GM21423 (cell line): ENCODE measurements around the gene HIVEP3.
"Not testable (repeated sequence)": the region's sequence is repeated elsewhere in the genome, so short reads cannot be mapped to it uniquely, and the experiment has no call there.

Experiments used
- ATAC-seq: cut with Tn5 transposase; IDR thresholded peaks from one replicate; pipeline ENCODE4 v1.9.1; 2021; ENCODE audit warnings: mild to moderate bottlenecking, moderate library complexity; ENCODE audit not compliant: unreplicated experiment

The HIVEP3 gene

DNA sequence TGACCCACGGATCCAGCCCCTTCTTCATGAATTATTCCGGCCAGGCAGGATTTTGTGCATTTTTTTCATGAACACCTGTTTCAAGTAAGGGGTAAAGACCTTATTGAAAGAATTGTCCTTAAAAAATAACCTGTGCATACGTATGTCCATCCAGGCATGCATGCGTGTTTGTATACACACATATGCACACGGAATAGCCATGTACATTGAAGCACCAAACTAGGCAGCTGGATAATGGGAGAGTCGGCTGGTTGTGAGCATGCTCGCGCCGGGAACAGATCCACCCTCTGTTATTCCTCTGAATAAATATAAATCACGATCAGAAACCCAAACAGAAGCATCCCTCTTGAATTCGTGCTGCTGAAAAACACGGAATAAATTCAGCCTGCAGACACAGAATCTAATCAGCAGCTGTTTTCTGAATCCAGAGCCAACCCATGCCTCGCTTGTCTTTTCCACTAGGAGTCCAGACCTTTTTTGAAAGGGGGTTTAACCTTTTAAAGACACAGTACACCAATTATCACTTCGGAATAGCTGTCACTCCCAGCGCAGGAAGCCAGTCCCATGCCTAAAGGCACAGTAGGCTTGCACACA, at the start of gene HIVEP3:
TSS of gene HIVEP3 (minus strand) at position 473 of the 594 bp plus-strand sequence.
- no peak for ATAC-seq

- ATAC-seq, result no peak
Measured at GRCh38 chr1:41964400-41964799, 45.7 kb upstream of the HIVEP3 start.

DNA sequence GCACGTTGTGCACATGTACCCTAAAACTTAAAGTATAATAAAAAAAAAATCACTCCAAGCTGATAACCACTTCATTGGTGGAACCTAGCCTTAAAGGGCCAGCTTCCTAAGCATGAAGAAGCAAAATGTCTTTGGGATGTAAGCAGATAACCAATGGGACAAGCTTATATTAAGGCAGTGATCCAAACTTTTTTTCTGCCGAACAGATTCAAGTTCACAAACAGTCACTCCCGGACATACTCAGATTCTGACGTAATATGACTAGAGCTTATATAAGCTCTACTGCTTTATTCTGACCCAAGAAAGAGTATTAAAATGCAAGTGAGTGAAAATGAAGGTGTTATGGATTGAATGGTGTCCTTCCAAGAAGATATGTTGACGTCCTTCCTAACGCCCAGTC, 44.9 kb upstream of the HIVEP3 start:
- no peak for ATAC-seq

DNA sequence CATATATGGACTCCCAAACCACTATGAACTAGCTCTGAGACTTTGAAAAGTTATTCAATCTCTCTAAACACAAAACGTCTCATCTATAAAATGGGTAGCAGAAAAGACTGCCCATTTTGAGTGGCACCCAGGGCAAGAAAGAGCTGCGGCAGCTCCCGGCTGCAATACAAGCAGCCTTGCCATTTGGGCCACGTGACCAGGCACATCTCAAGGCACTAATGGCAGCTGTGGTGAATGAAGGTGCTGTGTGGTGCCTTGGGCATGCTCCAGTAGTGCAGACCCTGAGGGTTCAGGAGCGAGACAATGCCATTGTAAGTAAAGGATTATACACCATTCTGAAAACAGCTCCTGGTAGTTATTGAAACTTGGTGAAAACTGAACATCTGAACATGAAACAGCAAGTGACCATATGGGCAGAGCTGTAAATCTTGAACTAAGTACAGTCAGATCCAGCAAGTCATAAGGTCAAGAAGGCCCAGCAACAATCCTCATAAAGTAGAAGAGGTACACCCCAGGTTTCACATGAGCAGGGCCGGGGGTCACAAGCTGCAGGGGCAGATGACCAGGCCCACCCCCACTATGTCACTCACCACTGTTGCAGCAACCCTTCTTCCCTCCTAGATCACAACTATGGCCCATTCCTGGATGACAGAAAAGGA, 39.4 kb upstream of the HIVEP3 start:
- no peak for ATAC-seq

DNA sequence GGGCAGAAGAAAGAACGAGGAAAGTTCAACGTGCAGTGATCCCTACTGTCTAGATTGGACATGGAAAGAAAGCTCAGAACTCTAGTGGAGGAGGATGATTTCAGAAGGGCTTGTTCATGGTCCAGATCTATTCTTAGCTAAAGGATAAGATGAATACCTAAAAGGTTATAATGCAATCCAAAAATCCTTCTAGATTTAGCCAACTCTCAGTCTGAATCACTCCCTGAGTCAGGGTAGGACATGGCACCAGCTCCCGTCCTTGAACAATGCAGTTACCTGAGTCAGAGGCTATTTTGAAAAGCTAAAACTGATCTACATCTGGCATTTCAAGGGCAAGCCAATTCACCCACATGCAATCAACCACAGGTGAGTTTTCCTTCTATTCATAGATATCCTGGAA, 38.8 kb upstream of the HIVEP3 start:
- no peak for ATAC-seq

- peak; percentile 87 for ATAC-seq
Measured at GRCh38 chr1:41955461-41956159, 36.9 kb upstream of the HIVEP3 start.

- no peak for ATAC-seq
Measured at GRCh38 chr1:41954533-41954944, 35.8 kb upstream of the HIVEP3 start.

- no peak for ATAC-seq
Measured at GRCh38 chr1:41953291-41953690, 34.6 kb upstream of the HIVEP3 start.

- ATAC-seq, result no peak
Measured at GRCh38 chr1:41952208-41952607, 33.5 kb upstream of the HIVEP3 start.

GRCh38 chr1:41951492-41951891, 32.8 kb upstream of the HIVEP3 start:
- ATAC-seq, result not testable (repeated sequence)

DNA sequence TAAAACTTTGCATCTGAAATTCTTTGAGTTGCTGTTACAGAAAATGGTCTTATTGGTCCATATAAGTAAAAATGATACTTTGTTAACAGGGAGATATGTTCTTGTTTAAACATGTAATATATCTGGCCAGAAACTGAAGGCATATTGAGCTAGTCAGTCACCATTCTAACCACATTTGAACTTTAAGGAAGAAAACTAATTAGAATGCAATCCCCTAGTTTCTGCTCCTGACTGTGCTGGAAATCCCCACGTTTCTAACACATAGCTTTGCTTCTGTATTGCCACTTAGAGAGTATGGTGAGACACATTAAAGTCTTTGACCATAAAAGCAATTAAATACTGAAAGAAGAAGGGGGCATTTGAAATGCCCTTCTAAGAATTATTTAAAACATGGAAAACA, 32.1 kb upstream of the HIVEP3 start:
- ATAC-seq, result no peak

DNA sequence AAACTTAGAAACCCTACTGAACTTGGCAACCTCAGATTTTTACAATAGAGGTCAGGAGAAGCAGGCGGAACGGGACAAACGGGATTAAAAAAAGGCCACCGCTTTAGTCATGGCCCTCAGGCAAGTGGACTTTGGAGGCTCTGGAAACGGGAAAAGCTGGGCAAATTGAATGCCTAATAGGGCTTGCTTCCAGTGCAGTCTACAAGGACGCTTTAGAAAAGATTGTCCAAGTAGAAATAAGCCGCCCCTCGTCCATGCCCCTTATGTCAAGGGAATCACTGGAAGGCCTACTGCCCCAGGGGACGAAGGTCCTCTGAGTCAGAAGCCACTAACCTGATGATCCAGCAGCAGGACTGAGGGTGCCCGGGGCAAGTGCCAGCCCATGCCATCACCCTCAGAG, 27.2 kb upstream of the HIVEP3 start:
- ATAC-seq, result not testable (repeated sequence)

- no peak for ATAC-seq
Measured at GRCh38 chr1:41943717-41944116, 25.0 kb upstream of the HIVEP3 start.

GRCh38 chr1:41942278-41942677, 23.6 kb upstream of the HIVEP3 start:
- ATAC-seq, result no peak

DNA sequence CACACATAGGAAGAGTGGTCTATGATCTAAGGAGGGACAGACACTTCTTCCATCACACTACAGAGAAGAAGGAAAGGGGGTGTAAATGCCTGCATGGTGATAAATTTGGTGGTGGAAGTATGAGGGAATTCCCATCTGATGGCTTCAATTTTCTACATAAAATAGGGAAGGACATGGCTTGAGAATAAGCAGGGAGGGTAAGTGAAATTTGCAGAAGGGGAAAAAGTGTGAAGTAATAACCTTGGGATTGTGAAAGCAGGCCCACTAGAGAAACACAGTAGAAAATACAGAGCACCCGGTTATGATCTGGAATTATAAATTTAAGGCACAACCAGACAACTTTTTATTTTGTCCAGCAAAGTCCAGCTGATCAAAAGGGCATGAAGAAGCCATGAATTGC, 22.7 kb upstream of the HIVEP3 start:
- ATAC-seq, result no peak

DNA sequence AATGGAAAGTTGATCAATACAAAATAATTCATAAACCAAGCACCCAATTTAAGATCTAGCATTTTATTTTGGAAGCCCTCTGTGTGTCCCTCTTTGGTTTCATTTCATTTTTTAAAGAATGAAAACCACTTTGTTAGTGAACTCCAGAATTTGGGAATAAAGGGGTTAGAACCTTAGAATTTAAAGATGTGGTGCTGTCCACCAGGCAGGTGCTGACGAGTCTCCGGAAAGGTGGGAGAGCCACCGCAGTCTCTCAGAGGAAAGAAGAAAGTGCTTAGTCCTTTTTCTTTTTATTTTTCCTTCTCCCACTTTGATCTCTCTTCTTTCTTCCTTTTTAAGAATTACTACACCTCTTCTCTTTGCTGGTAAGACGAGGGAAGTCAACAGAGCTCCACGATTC, 20.5 kb upstream of the HIVEP3 start:
- no peak for ATAC-seq

DNA sequence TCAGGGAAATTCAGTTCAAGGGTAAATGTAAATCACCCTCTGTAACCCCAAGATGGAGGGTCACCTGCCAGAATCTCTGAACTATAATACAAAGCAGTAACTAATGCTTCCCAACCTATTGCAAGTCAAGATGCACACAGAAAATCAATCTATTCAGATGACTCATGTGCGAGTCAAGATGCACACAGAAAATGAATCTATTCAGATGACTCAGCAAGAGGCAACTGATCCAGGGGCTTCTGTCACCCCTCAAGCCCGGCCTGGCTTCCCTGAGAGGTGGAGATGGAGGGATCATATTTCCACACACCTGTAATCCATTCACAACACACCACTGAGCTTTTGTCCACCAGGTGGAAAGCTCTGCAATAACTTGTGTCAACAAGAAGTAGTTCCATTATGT, 17.4 kb upstream of the HIVEP3 start:
- ATAC-seq, result no peak

DNA sequence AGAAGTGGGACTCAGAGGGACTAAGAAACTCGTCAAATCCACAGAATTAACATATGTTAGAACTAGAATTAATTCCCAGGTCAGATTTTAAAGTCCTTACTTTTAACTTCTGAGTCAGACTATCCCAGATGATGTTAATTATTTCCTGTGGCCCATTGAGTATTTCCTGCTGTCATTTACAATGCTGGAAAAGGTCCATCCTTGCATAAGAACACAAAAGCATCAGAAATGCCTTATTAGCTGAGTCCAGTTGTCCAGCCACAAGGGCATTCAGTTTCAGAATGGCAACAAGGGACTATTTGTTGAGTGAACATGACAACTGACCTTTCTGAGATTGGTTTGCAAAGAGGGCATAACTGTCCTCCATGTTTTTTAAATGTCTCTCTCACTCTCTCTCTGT, 16.5 kb upstream of the HIVEP3 start:
- no peak for ATAC-seq

DNA sequence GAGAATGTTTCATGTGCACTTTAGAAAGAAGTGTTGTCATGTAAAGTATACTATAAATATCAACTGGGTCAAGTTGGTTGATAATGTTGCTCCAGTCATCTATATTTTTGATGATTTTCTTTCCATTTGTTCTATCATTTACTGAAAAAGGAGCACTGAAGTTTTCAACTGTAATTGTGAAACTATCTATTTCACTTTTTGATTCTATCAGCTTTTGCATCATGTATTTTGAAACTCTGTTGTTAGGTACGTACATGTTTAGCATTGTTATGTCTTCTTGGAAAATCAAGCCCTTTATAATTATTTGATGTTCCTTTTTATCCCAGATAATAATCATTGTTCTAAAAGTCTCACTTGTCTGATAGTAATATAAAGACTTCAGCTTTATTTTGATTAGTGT, 14.4 kb upstream of the HIVEP3 start:
- no peak for ATAC-seq

GRCh38 chr1:41931578-41931977, 12.9 kb upstream of the HIVEP3 start:
- ATAC-seq, result no peak

GRCh38 chr1:41927118-41927517, 8.4 kb upstream of the HIVEP3 start:
- no peak for ATAC-seq

DNA sequence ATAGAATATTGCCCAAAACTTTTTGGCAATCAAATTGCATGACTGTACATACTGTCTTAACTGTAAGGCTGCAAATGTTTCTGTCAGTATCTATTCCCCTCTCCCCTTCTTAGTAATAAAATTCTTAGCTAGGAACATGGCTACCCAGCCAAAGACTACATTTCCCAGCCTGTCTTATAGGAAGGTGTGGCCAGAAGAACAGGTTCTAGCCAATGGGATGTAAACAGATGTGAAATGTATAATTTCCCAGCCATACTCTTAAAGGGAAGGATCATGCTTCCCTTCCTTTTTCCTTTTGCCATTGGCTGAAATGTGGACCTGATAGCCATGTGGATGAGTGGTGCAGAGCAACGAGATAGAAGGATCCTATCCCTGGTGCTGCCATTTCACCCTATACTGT, 7.0 kb upstream of the HIVEP3 start:
- ATAC-seq, result no peak
